K562 (cell line): ENCODE data around the gene BIN1. TPM values are rescaled to one million over a fixed set of nuclear protein-coding genes. Genes with fewer than 3 reads are reported as not detected.
A peak's percentile ranks its signal among the peaks of the same experiment; 100 is the strongest.

ENCODE experiments used
- ATAC-seq: fragments of 200-7000 bp; cut with Tn5 transposase; 3 replicates; pipeline ENCODE4 v1.9.1; 2020; ENCODE audit warnings: moderate library complexity
- BruUV-seq: library from RNA; stranded (reverse); fragments of 400-500 nt; replicated peaks from 2 replicates; lab custom pipeline; 2021; lab: Mats Ljungman, UMichigan
- CTCF ChIA-PET: fragments of 300-600 bp; formaldehyde crosslinking; extraction: SDS; loops from one replicate; lab custom pipeline; 2021; ENCODE audit warnings: low intra/inter-chr PET ratio; lab: Yijun Ruan, JAX
- POLR2A ChIA-PET: fragments of 300-600, 350-650 bp; sonication (Branson Sonifier 250); formaldehyde crosslinking; extraction: SDS; loops from one replicate; lab custom pipeline; 2021; ENCODE audit warnings: antibody characterized with exemption, inconsistent platforms; lab: Yijun Ruan, JAX
- DNase-seq, 4 experiments: peaks; one replicate each; pipeline versions ENCODE4 v3.0.0 to v3.0.0-alpha.2; 2011 to 2018; ENCODE audit warnings: low spot score in 3 of 4, mixed read lengths in 3 of 4; ENCODE audit errors: extremely low read depth in 1 of 4
- FAIRE-seq: peaks from 2 replicates; lab custom pipeline; 2011; peaks lifted over from hg19 to GRCh38; lab: Jason Lieb, UNC
- H2AFZ ChIP-seq: 2 replicates; pipeline ENCODE4 v1.6.0; 2011; ENCODE audit warnings: low read depth, low read length, control low read depth, inconsistent platforms
- H3K27ac ChIP-seq: fragments of 200-600 bp; 3 replicates; pipeline ENCODE4 v1.8.0; 2011; ENCODE audit warnings: low read depth, mild to moderate bottlenecking, control low read depth, inconsistent platforms, low read length, moderate library complexity, mixed read lengths; ENCODE audit errors: extremely low read depth
- H3K27me3 ChIP-seq, 2 experiments: fragments of 300-600 bp in 1 of 2; 2 replicates in 1 of 2; 3 replicates in 1 of 2; pipeline versions ENCODE4 v1.6.0 to v1.8.0; 2011; ENCODE audit warnings: inconsistent platforms in 2 of 2, low read length in 2 of 2, mild to moderate bottlenecking in 1 of 2, mixed read lengths in 1 of 2, moderate library complexity in 1 of 2; ENCODE audit not compliant: control insufficient read depth in 2 of 2, insufficient read depth in 2 of 2
- H3K36me3 ChIP-seq: fragments of 300-600 bp; 3 replicates; pipeline ENCODE4 v1.8.0; 2011; ENCODE audit warnings: mild to moderate bottlenecking, low read length, inconsistent platforms; ENCODE audit not compliant: control insufficient read depth, insufficient read depth
- H3K4me1 ChIP-seq, 2 experiments: fragments of 200-600 bp in 1 of 2; replicated peaks in 1 of 2; 2 replicates in 1 of 2; 3 replicates in 1 of 2; pipeline versions ENCODE4 v1.5.1 to v1.8.0; 2011; ENCODE audit warnings: inconsistent platforms in 2 of 2, low read length in 2 of 2, mild to moderate bottlenecking in 1 of 2, mixed read lengths in 1 of 2, moderate library complexity in 1 of 2; ENCODE audit not compliant: control insufficient read depth in 2 of 2, insufficient read depth in 2 of 2
- H3K4me2 ChIP-seq: 2 replicates; pipeline ENCODE4 v1.6.1; 2011; ENCODE audit warnings: low read length, control low read depth, inconsistent platforms, mixed read lengths; ENCODE audit not compliant: insufficient read depth
- H3K4me3 ChIP-seq: fragments of 200-600 bp; sonication (generic), shearing (Covaris generic); 2 replicates; pipeline ENCODE4 v1.5.1; 2016; ENCODE audit warnings: control low read depth, inconsistent platforms
- H3K79me2 ChIP-seq: fragments of 200-600 bp; 3 replicates; pipeline ENCODE4 v1.8.0; 2011; ENCODE audit warnings: low read length, inconsistent platforms; ENCODE audit not compliant: control insufficient read depth, insufficient read depth
- H3K9ac ChIP-seq, 2 experiments: 2 replicates each; pipeline versions ENCODE4 v1.6.0 to v1.6.1; 2011; ENCODE audit warnings: low read depth in 2 of 2, low read length in 2 of 2, control low read depth in 1 of 2, inconsistent platforms in 1 of 2, mild to moderate bottlenecking in 1 of 2, mixed read lengths in 1 of 2; ENCODE audit not compliant: insufficient read depth in 1 of 2
- H3K9me1 ChIP-seq: one replicate; pipeline ENCODE4 v1.6.0; 2011; ENCODE audit warnings: inconsistent platforms, mild to moderate bottlenecking, low read length, moderate library complexity; ENCODE audit not compliant: control insufficient read depth, insufficient read depth
- H3K9me3 ChIP-seq: replicated peaks from 2 replicates; pipeline ENCODE4 v1.5.1; 2011; ENCODE audit warnings: low read depth, low read length, inconsistent platforms; ENCODE audit not compliant: control insufficient read depth, insufficient read depth
- H4K20me1 ChIP-seq: replicated peaks from 2 replicates; pipeline ENCODE4 v1.6.1; 2011; ENCODE audit warnings: low read length, inconsistent platforms, mixed read lengths; ENCODE audit not compliant: control insufficient read depth, insufficient read depth
- ADNP ChIP-seq: fragments of 200-800 bp; sonication (Bioruptor generic); IDR thresholded peaks from 2 replicates; pipeline ENCODE4 v1.6.1; 2016; ENCODE audit warnings: missing genetic modification characterization, missing compliant biosample characterization
- CBX3 ChIP-seq, 2 experiments: IDR thresholded peaks; 1 replicate in 1 of 2; 2 replicates in 1 of 2; pipeline ENCODE4 v1.6.1; 2012; ENCODE audit warnings: inconsistent platforms in 2 of 2, low read length in 2 of 2, borderline replicate concordance in 1 of 2, control low read depth in 1 of 2
- MCM7 ChIP-seq, 2 experiments: fragments of 450-650 bp; IDR thresholded peaks; 2 replicates each; pipeline ENCODE4 v1.6.1; 2016 to 2018
- PHTF2 ChIP-seq: fragments of 250-450 bp; sonication (Bioruptor Pico); IDR thresholded peaks from 2 replicates; pipeline ENCODE4 v1.5.0; 2021; ENCODE audit warnings: mild to moderate bottlenecking
- SMARCC2 ChIP-seq: fragments of 450-650 bp; IDR thresholded peaks from 2 replicates; pipeline ENCODE4 v1.6.1; 2017; ENCODE audit warnings: antibody characterized with exemption, moderate library complexity, mild to moderate bottlenecking, low read depth
- SMARCE1 ChIP-seq: fragments of 450-650 bp; IDR thresholded peaks from 2 replicates; pipeline ENCODE4 v1.7.1; 2016; ENCODE audit warnings: mild to moderate bottlenecking
- TRIM28 ChIP-seq: fragments of 450-650 bp; IDR thresholded peaks from 2 replicates; pipeline ENCODE4 v1.6.1; 2017
- ZC3H8 ChIP-seq: fragments of 450-650 bp; IDR thresholded peaks from 2 replicates; pipeline ENCODE4 v1.6.1; 2017
- ZNF584 ChIP-seq: fragments of 200-800 bp; sonication (Bioruptor generic); IDR thresholded peaks from 2 replicates; pipeline ENCODE4 v1.6.1; 2016; ENCODE audit warnings: low read depth, mild to moderate bottlenecking, missing genetic modification characterization, missing compliant biosample characterization
- ZNF77 ChIP-seq: fragments of 250-450 bp; sonication (Bioruptor Pico); IDR thresholded peaks from 2 replicates; pipeline ENCODE4 v1.5.0; 2020
- WGBS: fragments of 100-300 bp; shearing (Covaris generic); methylation state at CpG from one replicate; pipeline ENCODE4 v1.1.6; 2016; ENCODE audit warnings: low coverage, mixed read lengths; ENCODE audit not compliant: insufficient coverage; ENCODE audit errors: missing lambda C conversion rate; 5-methylcytosine and 5-hydroxymethylcytosine counted together
- in situ Hi-C: fragments of 300-500 bp; cut with MboI; formaldehyde crosslinking; loops from 4 replicates; pipeline ENCODE4 v1.15.0; 2018; ENCODE audit warnings: inconsistent platforms, mixed read lengths
- intact Hi-C: fragments of 100-400 bp; cut with micrococcal nuclease; formaldehyde crosslinking; loops from 2 replicates; pipeline ENCODE4 v1.14.2; 2022
- polyA plus RNA-seq, 8 experiments: library from polyadenylated mRNA; depleted of rRNA in 4 of 8; stranded (reverse) in 5 of 8; unstranded in 3 of 8; fragments of >200 nt; fragmentation: Nextera tagmentation in 2 of 8; fragmentation: Illumina TruSeq in 1 of 8; extraction: Ambion mirVana in 2 of 8; extraction: Trizol in 1 of 8; gene quantifications; 2 replicates each; pipeline versions ENCODE4 v1.2.1 to v1.2.3, GENCODE V29; 2011 to 2014; ENCODE audit warnings: inconsistent platforms in 1 of 8, missing spikeins in 1 of 8
- total RNA-seq, 7 experiments: library from RNA; depleted of rRNA in 6 of 7; stranded (reverse); fragments of >200 nt in 6 of 7; fragmentation: Illumina TruSeq in 2 of 7; extraction: Trizol in 2 of 7; gene quantifications; 2 replicates each; pipeline versions ENCODE4 v1.2.1 to v1.2.3, GENCODE V29; 2011 to 2021; ENCODE audit warnings: low replicate concordance in 1 of 7
- TF ChIP-seq, protein P1 (sequence below): fragments of 450-650 bp; IDR thresholded peaks from 2 replicates; pipeline ENCODE4 v1.6.1; 2017; ENCODE audit warnings: antibody characterized with exemption, mild to moderate bottlenecking
- TF ChIP-seq, protein P2 (sequence below): sonication (generic); formaldehyde crosslinking; IDR thresholded peaks from 2 replicates; pipeline ENCODE4 v1.8.0; 2022; ENCODE audit warnings: mild to moderate bottlenecking, missing genetic modification reagents

BIN1 gene
- total and polyA plus RNA-seq, 9 of the 15 experiments (the other 6 are each of a cell fraction or from before 2014, with no cell fraction given): 0.04 to 2.8 (median 0.79) TPM; not detected in 1

DNA sequence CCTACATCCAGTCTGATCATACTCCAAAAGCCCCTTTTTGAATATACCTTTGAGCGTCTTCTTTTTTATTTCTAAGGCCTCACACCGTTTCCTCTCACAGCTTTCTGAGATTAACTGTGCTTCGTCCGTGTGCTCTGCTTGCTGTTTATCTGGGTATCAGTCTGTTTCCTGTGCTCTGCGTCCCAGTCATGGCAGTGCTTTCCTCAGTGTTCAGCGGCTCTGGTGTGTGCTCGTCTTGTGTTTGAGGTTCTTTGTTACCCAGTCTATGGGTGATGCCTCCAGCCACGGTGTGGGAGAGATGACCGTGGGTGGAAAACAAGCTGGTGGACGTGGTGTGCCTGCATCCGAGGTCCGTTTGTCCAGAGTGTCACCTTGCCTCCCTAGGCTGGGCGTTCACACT is 33.6 kb upstream of the BIN1 start:
- in situ Hi-C loops: no loop called here
- POLR2A ChIA-PET: interaction anchor here (0.6 to 0.8 kb wide), 2 partner anchors 8 to 47 kb away, joined by 3 to 4 read pairs; no protein-coding TSS in a partner anchor

More for the DNA sequence above, 33.6 kb upstream of the BIN1 start:
- Histone ChIP-seq H3K36me3 (no peaks in the 10 kb centered on the region), H3K4me3 (no peak overlapping the region), H3K9me3 (no peaks in the 10 kb centered on the region), H3K79me2 (no peaks in the 10 kb centered on the region), H3K4me1 (peaks cover 0 to 3% of the 10 kb centered on the region in 2 experiments; a peak in 1 of 5 replicates), H3K27ac (no peak overlapping the region), H3K27me3 (peaks cover 9 to 52% of the 10 kb centered on the region in 2 experiments; a peak in 4 of 5 replicates), H3K9me1 (no peaks in the 10 kb centered on the region), H3K9ac (0 out of 4 replicates have a peak overlapping the region, but pooled peaks of 1 of the 2 experiments have one; percentile 20), H2AFZ (no peak overlapping the region), H3K4me2 (0 out of 2 replicates have a peak overlapping the region, but pooled peaks have one; percentile 6), H4K20me1 (no peaks in the 10 kb centered on the region)
- no peak for DNase-seq
- BruUV-seq: no TSS peak
- ATAC-seq: no peak
- FAIRE-seq: no peak
- TF ChIP-seq ZC3H8 (no peak), ADNP (tag) (no peak), MCM7 (IDR thresholded peaks at IDR 0.05) (no peak), TRIM28 (no peak), ZNF77 (CRISPR knock-in tag) (no peak), ZNF584 (no peak), PHTF2 (no peak), SMARCE1 (no peak), SMARCC2 (no peak), CBX3 (IDR thresholded peaks at IDR 0.05; ENCODE audit: borderline replicate concordance in 1 of 2, low read length in 2 of 2) (no peak)
- TF ChIP-seq, protein P1, sequence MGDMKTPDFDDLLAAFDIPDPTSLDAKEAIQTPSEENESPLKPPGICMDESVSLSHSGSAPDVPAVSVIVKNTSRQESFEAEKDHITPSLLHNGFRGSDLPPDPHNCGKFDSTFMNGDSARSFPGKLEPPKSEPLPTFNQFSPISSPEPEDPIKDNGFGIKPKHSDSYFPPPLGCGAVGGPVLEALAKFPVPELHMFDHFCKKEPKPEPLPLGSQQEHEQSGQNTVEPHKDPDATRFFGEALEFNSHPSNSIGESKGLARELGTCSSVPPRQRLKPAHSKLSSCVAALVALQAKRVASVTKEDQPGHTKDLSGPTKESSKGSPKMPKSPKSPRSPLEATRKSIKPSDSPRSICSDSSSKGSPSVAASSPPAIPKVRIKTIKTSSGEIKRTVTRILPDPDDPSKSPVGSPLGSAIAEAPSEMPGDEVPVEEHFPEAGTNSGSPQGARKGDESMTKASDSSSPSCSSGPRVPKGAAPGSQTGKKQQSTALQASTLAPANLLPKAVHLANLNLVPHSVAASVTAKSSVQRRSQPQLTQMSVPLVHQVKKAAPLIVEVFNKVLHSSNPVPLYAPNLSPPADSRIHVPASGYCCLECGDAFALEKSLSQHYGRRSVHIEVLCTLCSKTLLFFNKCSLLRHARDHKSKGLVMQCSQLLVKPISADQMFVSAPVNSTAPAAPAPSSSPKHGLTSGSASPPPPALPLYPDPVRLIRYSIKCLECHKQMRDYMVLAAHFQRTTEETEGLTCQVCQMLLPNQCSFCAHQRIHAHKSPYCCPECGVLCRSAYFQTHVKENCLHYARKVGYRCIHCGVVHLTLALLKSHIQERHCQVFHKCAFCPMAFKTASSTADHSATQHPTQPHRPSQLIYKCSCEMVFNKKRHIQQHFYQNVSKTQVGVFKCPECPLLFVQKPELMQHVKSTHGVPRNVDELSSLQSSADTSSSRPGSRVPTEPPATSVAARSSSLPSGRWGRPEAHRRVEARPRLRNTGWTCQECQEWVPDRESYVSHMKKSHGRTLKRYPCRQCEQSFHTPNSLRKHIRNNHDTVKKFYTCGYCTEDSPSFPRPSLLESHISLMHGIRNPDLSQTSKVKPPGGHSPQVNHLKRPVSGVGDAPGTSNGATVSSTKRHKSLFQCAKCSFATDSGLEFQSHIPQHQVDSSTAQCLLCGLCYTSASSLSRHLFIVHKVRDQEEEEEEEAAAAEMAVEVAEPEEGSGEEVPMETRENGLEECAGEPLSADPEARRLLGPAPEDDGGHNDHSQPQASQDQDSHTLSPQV: no peak
- TF ChIP-seq, protein P2, sequence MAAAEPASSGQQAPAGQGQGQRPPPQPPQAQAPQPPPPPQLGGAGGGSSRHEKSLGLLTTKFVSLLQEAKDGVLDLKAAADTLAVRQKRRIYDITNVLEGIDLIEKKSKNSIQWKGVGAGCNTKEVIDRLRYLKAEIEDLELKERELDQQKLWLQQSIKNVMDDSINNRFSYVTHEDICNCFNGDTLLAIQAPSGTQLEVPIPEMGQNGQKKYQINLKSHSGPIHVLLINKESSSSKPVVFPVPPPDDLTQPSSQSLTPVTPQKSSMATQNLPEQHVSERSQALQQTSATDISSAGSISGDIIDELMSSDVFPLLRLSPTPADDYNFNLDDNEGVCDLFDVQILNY (CRISPR knock-in tag): no peak
- CTCF ChIA-PET: no interaction called here
- WGBS: 2% methylated on average over 13 of the region's 13 CpGs
- intact Hi-C loops: no loop called here
